Psoas muscle (tissue), 8 donors: ENCODE data around the gene NR6A1. TPM values are rescaled to one million over a fixed set of nuclear protein-coding genes. Genes with fewer than 3 reads are reported as not detected.

ENCODE experiments used
- ATAC-seq, 4 donors: fragments of 200-7000 bp; cut with Tn5 transposase; one replicate each; pipeline ENCODE4 v1.9.1; 2020; ENCODE audit warnings: moderate library complexity in 3 of 4, mild to moderate bottlenecking in 2 of 4
- DNase-seq, 2 donors: peaks; one replicate each; pipeline ENCODE4 v3.0.0-alpha.2; 2020
- H3K27ac ChIP-seq: fragments of 200-600 bp; one replicate; pipeline ENCODE4 v1.8.0; 2022
- H3K27me3 ChIP-seq, 3 donors: fragments of 200-600 bp in 1 of 3; one replicate each; pipeline versions ENCODE4 v1.6.1 to v1.8.0; 2013 to 2022; ENCODE audit warnings: low read length in 2 of 3, mild to moderate bottlenecking in 2 of 3, moderate library complexity in 1 of 3; ENCODE audit not compliant: insufficient read depth in 3 of 3
- H3K36me3 ChIP-seq, 2 donors: fragments of 200-600 bp in 1 of 2; one replicate each; pipeline versions ENCODE4 v1.6.1 to v1.8.0; 2013 to 2022; ENCODE audit warnings: low read depth in 1 of 2, mild to moderate bottlenecking in 1 of 2, moderate library complexity in 1 of 2; ENCODE audit not compliant: insufficient read depth in 1 of 2
- H3K4me1 ChIP-seq: fragments of 200-600 bp; one replicate; pipeline ENCODE4 v1.8.0; 2022
- H3K4me3 ChIP-seq: fragments of 200-600 bp; one replicate; pipeline ENCODE4 v1.8.0; 2022; ENCODE audit warnings: mild to moderate bottlenecking
- H3K9me3 ChIP-seq: fragments of 200-600 bp; one replicate; pipeline ENCODE4 v1.8.0; 2022
- WGBS, 3 donors: extraction: QIAGEN DNeasy Blood & Tissue Kit; methylation state at CpG; one replicate each; pipeline versions ENCODE4 v1.1.6 to v1.1.7; 2013; 5-methylcytosine and 5-hydroxymethylcytosine counted together
- intact Hi-C, 2 donors: fragments of 100-400 bp; cut with DNase I; formaldehyde crosslinking; loops; one replicate each; pipeline versions ENCODE4 v1.11.0 to v1.14.2; 2022
- polyA plus RNA-seq, 3 donors: library from polyadenylated mRNA; stranded (reverse); fragments of 200-250 nt; gene quantifications; one replicate each; pipeline ENCODE4 v1.2.3, GENCODE V29; 2013
- total RNA-seq, 4 donors: library from RNA; stranded (reverse); fragmentation: NEBNext Ultra II Directional in 2 of 4; extraction: Animal tissue kit (Norgen Biotek cat#: 25700) in 2 of 4; gene quantifications; one replicate each; pipeline versions ENCODE4 v1.2.1 to v1.2.4, GENCODE V29; 2021 to 2023
- TF ChIP-seq, protein P1 (sequence below): fragments of 200-600 bp; IDR thresholded peaks from one replicate; pipeline ENCODE4 v1.8.0; 2022; ENCODE audit warnings: antibody characterized with exemption
- donor health status: healthy with polysubstance abuse.
- donor health status: DM: no; HTN: no; CAD: no; lungs with moderate emphysema.
- donor health status: Bipolar disorder and iron deficiency.
- donor health status: healthy.
- donor health status: DM: yes; HTN: yes; CAD: no.
- donor health status: DM: no; HTN: no; CAD: no.
- donor health status: DM: no; HTN: no; CAD: no.
- donor health status: DM: yes; HTN: yes; CAD: no.

Gene NR6A1
- total and polyA plus RNA-seq, 7 donors, result 0.32 to 2.6 (median 0.70) TPM

DNA sequence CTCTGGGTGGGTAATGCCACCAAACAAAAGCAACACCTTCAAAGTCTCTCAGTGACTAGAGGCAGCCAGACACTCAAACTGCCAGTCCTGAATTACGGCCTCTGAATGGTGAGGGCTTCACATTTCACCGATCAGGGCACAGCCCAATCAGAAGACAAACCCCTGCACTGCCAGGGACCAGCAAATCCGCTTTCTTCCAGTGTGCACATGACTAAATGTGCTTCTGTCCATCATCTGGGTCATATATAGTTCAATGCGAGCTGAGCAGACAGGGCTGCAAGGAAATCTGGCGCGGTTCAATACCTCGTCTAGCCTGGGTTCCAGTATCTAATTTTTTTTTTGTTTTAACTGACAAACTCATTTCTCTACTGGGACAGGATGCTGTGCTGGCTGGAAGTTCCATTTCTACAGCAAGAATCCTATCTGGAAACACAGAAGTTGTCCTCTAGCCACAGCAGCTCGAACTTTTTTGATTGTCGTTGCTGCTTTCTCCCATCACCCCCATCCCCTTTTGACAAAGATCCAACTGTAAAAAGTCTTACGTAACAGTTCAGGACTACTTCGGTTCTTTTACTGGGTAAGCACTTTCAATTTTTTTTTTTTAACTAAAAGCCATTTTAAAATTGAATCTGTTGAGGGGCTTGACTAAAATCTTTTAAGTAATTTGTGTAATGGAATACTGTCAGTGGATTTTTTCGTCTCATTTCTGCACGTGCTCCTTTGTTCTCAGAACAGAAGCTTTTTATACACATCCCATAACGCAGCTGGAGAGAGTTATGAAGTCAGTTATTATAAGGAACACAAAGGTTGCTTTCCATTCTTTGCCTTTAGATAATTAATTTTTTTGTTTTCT lies 112.7 kb downstream of the NR6A1 start:
- 1 to 2% (median 1%) methylated on average over 14 of the region's 14 CpGs for WGBS, 3 donors
- H3K4me3 ChIP-seq, result peak overlapping the region; percentile 74

DNA sequence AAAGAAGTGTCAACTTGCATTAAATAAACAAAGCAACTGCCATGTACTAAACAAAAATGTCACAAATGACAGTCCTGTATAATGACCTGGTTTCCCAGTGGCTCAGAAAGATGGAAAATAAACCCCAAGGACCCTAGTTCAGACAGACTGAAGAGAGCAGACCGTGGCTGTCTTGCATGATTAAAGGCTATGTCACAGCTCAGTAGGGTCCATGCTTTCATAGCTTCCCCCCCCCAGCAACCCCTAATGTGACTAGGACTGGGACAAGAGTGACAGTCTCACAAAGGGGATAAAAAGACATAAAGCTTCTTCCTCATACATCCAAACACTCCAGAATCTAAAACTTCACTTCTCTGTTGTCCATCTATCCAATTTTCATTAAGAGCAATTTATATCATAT lies 113.6 kb downstream of the NR6A1 start:
- peaks cover 51% of the 10 kb centered on the region for H3K4me1 ChIP-seq
- ATAC-seq (no peak), DNase-seq (no peak)
- H3K9me3 ChIP-seq, result no peaks in the 10 kb centered on the region
- WGBS, 3 donors, result 47 to 79% (median 65%) methylated on average over 1 of the region's 1 CpG
- H3K27ac ChIP-seq, result peak overlapping the region; percentile 80
- H3K27me3 ChIP-seq, result no peaks in the 10 kb centered on the region
- TF ChIP-seq, protein P1, sequence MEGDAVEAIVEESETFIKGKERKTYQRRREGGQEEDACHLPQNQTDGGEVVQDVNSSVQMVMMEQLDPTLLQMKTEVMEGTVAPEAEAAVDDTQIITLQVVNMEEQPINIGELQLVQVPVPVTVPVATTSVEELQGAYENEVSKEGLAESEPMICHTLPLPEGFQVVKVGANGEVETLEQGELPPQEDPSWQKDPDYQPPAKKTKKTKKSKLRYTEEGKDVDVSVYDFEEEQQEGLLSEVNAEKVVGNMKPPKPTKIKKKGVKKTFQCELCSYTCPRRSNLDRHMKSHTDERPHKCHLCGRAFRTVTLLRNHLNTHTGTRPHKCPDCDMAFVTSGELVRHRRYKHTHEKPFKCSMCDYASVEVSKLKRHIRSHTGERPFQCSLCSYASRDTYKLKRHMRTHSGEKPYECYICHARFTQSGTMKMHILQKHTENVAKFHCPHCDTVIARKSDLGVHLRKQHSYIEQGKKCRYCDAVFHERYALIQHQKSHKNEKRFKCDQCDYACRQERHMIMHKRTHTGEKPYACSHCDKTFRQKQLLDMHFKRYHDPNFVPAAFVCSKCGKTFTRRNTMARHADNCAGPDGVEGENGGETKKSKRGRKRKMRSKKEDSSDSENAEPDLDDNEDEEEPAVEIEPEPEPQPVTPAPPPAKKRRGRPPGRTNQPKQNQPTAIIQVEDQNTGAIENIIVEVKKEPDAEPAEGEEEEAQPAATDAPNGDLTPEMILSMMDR, result no peak
- H3K4me3 ChIP-seq, result no peak overlapping the region
- no peaks in the 10 kb centered on the region for H3K36me3 ChIP-seq
- intact Hi-C loops, result loop anchor here in 1 of 2 donors (5.0 kb wide), 1 partner anchor 55 kb away; no protein-coding TSS in a partner anchor

More for the DNA sequence above, 112.7 kb downstream of the NR6A1 start:
- Histone ChIP-seq H3K27me3 (no peaks in the 10 kb centered on the region), H3K27ac (peak overlapping the region; percentile 80), H3K4me1 (peaks cover 49% of the 10 kb centered on the region), H3K9me3 (no peaks in the 10 kb centered on the region), H3K36me3 (no peaks in the 10 kb centered on the region)
- intact Hi-C loops, result loop anchor here in 1 of 2 donors (5.0 kb wide), 1 partner anchor 54 kb away; no protein-coding TSS in a partner anchor
- peak; percentile 94 to 96 (median 94) for ATAC-seq
- peak; percentile 58 to 75 for DNase-seq
- TF ChIP-seq, protein P1, result no peak

DNA sequence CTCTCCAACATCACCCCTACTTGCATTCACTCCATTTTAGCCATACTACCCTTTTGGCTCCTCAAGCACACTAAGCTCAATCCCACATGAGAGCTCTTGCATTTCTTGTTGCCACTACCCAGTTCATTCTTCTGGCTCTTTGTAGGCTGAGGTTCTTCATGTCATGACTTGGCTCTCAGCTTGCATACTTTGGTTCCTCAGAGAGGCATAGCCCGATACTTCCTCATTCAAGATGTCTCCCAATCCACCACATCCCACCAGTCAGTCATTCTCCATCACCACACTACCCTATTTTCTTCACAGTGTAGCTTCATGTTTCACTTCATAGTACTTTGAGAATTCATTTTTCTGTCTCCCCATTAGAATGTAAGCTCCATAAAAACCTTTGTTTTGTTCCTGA lies 116.7 kb downstream of the NR6A1 start:
- Histone ChIP-seq H3K36me3 (no peaks in the 10 kb centered on the region), H3K4me1 (peaks cover 45% of the 10 kb centered on the region), H3K27ac (no peak overlapping the region), H3K27me3 (no peaks in the 10 kb centered on the region), H3K4me3 (no peak overlapping the region), H3K9me3 (no peaks in the 10 kb centered on the region)
- WGBS, 3 donors, result 22 to 57% (median 41%) methylated on average over 1 of the region's 1 CpG
- intact Hi-C loops, result no loop called here
- ATAC-seq (no peak), DNase-seq (no peak)
- TF ChIP-seq, protein P1, result no peak

DNA sequence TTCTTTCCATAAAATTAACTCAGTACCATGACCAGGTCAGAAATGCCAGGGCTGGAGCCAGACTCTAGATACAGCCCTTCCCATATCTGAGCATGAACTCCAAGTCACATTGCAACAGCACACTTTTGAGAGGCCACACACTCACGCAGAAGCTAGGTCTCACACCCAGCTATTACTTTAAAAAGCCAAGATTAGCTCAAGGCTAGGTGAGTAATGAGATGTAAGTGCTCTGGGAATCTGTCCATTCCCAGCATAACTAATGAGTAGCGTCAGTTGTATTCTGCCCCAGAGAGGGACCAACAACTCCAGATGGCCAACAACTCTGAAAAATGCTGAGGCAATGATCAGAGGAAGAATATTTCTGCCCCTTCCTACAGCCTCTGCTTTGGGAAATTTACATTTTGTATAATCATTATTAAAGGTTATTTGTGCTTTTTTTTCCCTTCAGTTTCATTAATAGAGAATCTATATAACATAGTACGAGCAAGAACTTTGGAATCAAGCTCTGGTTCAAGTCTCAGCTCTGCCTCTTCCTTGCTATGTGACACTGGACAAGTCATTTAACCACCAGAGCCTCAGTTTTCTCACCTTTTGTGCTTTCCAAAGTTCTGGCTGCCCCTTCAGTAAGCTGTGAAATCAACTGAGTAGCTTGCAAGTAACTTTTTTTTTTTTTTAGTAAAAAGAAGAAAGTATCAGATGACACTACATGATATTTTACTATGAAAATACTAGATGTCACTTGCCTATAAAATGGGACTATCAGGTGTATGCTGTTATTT lies 118.3 kb downstream of the NR6A1 start:
- Histone ChIP-seq H3K27ac (peak overlapping the region; percentile 52), H3K27me3 (no peaks in the 10 kb centered on the region), H3K36me3 (no peaks in the 10 kb centered on the region)

More for the DNA sequence above, 118.3 kb downstream of the NR6A1 start:
- TF ChIP-seq, protein P1, result no peak
- ATAC-seq (peak; percentile 82 to 94 (median 87)), DNase-seq (peak in 1 of 2 donors; percentile 20)
- Histone ChIP-seq H3K4me1 (peaks cover 38% of the 10 kb centered on the region), H3K4me3 (no peak overlapping the region), H3K9me3 (no peaks in the 10 kb centered on the region)
- intact Hi-C loops, result no loop called here
- 45 to 74% (median 52%) methylated on average over 3 of the region's 3 CpGs for WGBS, 3 donors
